ENCODE measurements around the gene LRRTM4. TPM values are rescaled to one million over a fixed set of nuclear protein-coding genes. Genes with fewer than 3 reads are reported as not detected.

Gene LRRTM4
- total RNA-seq, 1 donor from 2014 or later: 5.4 TPM

DNA sequence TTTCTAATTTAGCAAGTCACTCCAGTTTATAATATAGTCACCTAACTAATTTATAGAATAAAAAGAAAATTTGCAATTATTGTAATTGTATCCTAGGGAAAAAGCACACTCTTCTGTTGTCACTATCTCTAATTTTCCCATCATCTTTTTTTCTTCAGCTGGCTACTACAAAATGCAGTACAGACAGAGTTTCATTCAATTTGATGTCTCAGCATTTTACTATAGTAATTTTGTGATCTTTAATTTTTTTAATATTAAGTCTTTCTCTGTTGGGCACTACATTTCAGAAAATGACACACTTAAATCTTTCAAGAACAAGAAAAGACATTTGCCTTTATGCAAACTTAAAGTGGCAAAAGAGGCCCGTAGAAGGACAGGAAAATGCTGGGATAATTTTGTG lies 118.0 kb downstream of the LRRTM4 start:
- H3K9me3 Mint-ChIP-seq: no peaks in the 10 kb centered on the region
- H3K27me3 Mint-ChIP-seq: no peaks in the 10 kb centered on the region
- no peak overlapping the region for H3K4me3 Mint-ChIP-seq
- DNase-seq (ENCODE audit: extremely low spot score, unreplicated experiment): no peak
- no peaks in the 10 kb centered on the region for H3K36me3 Mint-ChIP-seq
- no peak overlapping the region for H3K27ac Mint-ChIP-seq
- peaks cover 11% of the 10 kb centered on the region for H3K4me1 Mint-ChIP-seq (ENCODE audit: unreplicated experiment)
- TF ChIP-seq, protein P1, sequence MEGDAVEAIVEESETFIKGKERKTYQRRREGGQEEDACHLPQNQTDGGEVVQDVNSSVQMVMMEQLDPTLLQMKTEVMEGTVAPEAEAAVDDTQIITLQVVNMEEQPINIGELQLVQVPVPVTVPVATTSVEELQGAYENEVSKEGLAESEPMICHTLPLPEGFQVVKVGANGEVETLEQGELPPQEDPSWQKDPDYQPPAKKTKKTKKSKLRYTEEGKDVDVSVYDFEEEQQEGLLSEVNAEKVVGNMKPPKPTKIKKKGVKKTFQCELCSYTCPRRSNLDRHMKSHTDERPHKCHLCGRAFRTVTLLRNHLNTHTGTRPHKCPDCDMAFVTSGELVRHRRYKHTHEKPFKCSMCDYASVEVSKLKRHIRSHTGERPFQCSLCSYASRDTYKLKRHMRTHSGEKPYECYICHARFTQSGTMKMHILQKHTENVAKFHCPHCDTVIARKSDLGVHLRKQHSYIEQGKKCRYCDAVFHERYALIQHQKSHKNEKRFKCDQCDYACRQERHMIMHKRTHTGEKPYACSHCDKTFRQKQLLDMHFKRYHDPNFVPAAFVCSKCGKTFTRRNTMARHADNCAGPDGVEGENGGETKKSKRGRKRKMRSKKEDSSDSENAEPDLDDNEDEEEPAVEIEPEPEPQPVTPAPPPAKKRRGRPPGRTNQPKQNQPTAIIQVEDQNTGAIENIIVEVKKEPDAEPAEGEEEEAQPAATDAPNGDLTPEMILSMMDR (conservative IDR thresholded peaks at IDR 0.05): no peak

DNA sequence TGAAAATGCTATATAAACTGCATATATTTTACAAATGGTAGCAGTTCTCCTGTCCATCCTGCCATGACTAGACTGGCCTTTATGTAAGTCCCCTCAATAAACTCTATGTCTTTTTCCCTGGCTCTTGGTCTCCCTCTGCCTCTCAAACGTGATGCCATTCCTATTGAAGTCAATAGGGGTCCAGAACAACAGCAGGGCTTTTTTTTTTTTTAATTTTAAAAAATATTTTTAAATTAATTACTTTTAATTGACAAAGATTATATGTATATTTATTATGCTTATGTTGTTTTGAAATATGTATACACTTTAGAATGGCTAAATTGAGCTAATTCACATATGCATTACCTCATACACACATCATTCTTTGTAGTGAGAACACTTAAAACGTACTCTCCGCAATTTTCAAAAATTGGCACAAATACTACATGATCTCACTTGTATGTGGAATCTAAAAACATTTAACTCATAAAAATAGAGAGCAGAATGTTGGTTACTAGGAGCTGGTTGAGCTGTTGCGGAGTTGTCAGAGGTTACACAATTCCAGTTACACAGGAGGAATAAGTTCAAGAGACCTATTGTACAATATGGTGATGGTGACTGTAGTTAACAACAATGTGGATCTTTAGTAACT lies 123.1 kb downstream of the LRRTM4 start:
- TF ChIP-seq, protein P1 (conservative IDR thresholded peaks at IDR 0.05): peak; percentile 52
- H3K27me3 Mint-ChIP-seq: no peaks in the 10 kb centered on the region
- DNase-seq (ENCODE audit: extremely low spot score, unreplicated experiment): no peak
- H3K27ac Mint-ChIP-seq: no peak overlapping the region
- peaks cover 11% of the 10 kb centered on the region for H3K4me1 Mint-ChIP-seq (ENCODE audit: unreplicated experiment)
- H3K4me3 Mint-ChIP-seq: no peak overlapping the region
- no peaks in the 10 kb centered on the region for H3K36me3 Mint-ChIP-seq
- no peaks in the 10 kb centered on the region for H3K9me3 Mint-ChIP-seq

DNA sequence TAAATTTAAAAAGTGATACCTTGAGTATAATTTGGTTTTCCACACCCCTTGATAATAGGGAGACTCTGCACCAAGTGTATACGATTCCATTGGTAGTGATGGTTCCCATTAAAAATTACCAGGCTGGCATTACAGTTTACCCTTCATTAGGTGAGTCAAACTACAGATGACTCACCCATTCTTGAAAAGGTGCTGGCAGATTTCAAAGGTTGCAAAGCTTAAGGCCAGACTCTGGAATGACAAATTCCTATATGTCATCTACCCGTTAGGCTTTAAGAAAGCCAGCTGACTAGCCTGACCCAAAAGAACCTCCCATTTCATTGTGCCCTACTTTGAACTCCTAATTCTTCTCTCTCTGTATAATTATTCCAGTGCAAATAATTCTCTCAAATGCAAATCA lies 124.4 kb downstream of the LRRTM4 start:
- Mint-ChIP-seq H3K27me3 (no peaks in the 10 kb centered on the region), H3K4me1 (ENCODE audit: unreplicated experiment) (peaks cover 11% of the 10 kb centered on the region)
- no peak for DNase-seq (ENCODE audit: extremely low spot score, unreplicated experiment)

DNA sequence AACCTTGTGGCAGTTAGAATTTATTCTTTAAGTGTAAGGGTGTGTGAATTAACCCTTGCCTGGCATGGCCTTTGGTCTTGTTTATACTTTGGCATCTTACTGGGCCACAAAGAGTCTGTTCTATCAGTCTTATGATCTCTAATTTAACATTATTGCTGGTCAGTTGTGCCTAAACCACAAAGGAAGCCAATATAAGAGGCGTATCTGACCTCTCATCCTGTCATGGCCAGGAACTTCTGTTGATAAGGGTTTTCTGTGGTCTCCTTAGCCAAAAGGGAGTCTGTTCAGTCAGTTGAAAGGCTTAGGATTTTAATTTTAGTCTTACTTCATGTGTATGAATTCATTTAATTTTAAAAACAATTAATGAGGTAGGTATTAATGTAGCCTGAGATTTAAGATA lies 127.2 kb downstream of the LRRTM4 start:
- Mint-ChIP-seq H3K4me1 (ENCODE audit: unreplicated experiment) (peaks cover 3% of the 10 kb centered on the region), H3K27me3 (no peaks in the 10 kb centered on the region), H3K27ac (no peak overlapping the region), H3K9me3 (no peaks in the 10 kb centered on the region), H3K4me3 (no peak overlapping the region), H3K36me3 (no peaks in the 10 kb centered on the region)
- TF ChIP-seq, protein P1 (conservative IDR thresholded peaks at IDR 0.05): no peak
- DNase-seq (ENCODE audit: extremely low spot score, unreplicated experiment): no peak

More for the DNA sequence above, 124.4 kb downstream of the LRRTM4 start:
- no peak overlapping the region for H3K4me3 Mint-ChIP-seq
- no peaks in the 10 kb centered on the region for H3K36me3 Mint-ChIP-seq
- TF ChIP-seq, protein P1 (conservative IDR thresholded peaks at IDR 0.05): no peak
- no peaks in the 10 kb centered on the region for H3K9me3 Mint-ChIP-seq
- no peak overlapping the region for H3K27ac Mint-ChIP-seq

DNA sequence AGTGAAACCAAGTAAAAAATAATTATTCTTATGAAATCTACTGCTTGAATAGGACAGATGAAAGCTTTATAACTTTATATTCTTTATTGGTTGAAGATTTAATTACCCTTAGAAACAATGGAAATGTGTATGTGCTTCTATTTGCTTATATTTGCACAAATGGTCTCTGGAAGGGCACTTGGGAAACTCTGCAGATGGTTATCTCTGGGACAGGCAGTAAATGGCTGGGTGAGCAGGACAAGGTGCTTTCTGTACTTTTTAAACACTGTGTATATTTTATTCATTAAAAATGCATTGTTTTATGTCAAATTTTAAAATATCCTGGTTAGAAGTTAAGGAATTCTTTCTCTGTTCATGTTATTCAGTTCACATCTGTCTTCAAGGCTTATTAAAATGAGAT lies 131.1 kb downstream of the LRRTM4 start:
- no peak for DNase-seq (ENCODE audit: extremely low spot score, unreplicated experiment)
- Mint-ChIP-seq H3K36me3 (no peaks in the 10 kb centered on the region), H3K4me1 (ENCODE audit: unreplicated experiment) (no peaks in the 10 kb centered on the region), H3K27ac (no peak overlapping the region), H3K4me3 (no peak overlapping the region), H3K9me3 (no peaks in the 10 kb centered on the region), H3K27me3 (no peaks in the 10 kb centered on the region)
- TF ChIP-seq, protein P1 (conservative IDR thresholded peaks at IDR 0.05): no peak

All from type B pancreatic cell (in vitro differentiated cells).